GM12878 (cell line): ENCODE data around the gene VPS33B.

ENCODE experiments used
- CBX5 ChIP-seq: sonication (generic); IDR thresholded peaks from 2 replicates; pipeline ENCODE4 v1.6.1; 2016; ENCODE audit warnings: low read depth, moderate library complexity, mild to moderate bottlenecking, inconsistent platforms
- POLR2AphosphoS2 ChIP-seq: IDR thresholded peaks from 2 replicates; pipeline ENCODE4 v1.6.1; 2011; ENCODE audit warnings: low read depth, mild to moderate bottlenecking, low read length, improper control_type of control experiment, moderate library complexity
- POLR2AphosphoS5 ChIP-seq: IDR thresholded peaks from 2 replicates; pipeline ENCODE4 v1.6.1; 2011; ENCODE audit warnings: mild to moderate bottlenecking, low read length, inconsistent platforms
- TF ChIP-seq, protein P1 (sequence below), 3 experiments: IDR thresholded peaks in 2 of 3; conservative IDR thresholded peaks in 1 of 3; 2 replicates each; pipeline ENCODE4 v1.5.1; 2011; ENCODE audit warnings: low read depth in 3 of 3, low read length in 3 of 3, mild to moderate bottlenecking in 3 of 3, control low read depth in 2 of 3, moderate library complexity in 2 of 3, inconsistent platforms in 1 of 3, mixed read lengths in 1 of 3; ENCODE audit not compliant: control insufficient read depth in 2 of 3, insufficient read depth in 1 of 3; ENCODE audit errors: extremely low read depth in 1 of 3

DNA sequence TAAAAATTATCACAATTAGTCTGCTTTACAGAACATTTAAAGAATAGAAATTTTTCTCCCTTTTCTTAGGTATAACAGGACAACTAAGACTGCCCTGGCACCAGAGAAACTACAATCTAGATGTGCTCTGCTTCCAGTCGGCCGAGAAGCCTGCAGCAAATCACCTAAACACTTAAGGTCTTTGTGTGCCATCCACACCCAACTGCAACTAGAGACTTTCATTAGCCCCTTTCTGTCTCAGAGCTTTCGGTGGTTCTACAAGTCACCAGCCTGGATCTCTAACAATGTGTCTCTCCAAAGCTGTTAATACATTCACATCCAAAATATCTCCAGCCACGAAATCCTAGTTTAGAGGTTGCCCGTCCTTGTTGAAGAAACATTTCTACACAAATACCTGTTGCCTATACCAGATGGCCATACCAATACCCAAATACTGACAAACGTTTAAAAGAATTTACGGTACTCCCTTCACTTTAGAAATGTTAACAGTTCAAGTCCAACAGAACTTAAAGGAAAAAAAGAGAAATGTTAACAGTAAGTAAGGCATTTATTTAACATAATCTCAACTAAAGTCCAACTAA lies 34.7 kb downstream of the VPS33B start:
- TF ChIP-seq CBX5 (no peak), POLR2AphosphoS2 (no peak), POLR2AphosphoS5 (no peak)
- TF ChIP-seq, protein P1, sequence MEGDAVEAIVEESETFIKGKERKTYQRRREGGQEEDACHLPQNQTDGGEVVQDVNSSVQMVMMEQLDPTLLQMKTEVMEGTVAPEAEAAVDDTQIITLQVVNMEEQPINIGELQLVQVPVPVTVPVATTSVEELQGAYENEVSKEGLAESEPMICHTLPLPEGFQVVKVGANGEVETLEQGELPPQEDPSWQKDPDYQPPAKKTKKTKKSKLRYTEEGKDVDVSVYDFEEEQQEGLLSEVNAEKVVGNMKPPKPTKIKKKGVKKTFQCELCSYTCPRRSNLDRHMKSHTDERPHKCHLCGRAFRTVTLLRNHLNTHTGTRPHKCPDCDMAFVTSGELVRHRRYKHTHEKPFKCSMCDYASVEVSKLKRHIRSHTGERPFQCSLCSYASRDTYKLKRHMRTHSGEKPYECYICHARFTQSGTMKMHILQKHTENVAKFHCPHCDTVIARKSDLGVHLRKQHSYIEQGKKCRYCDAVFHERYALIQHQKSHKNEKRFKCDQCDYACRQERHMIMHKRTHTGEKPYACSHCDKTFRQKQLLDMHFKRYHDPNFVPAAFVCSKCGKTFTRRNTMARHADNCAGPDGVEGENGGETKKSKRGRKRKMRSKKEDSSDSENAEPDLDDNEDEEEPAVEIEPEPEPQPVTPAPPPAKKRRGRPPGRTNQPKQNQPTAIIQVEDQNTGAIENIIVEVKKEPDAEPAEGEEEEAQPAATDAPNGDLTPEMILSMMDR (IDR thresholded peaks at IDR 0.05 in 2 of 3, conservative IDR thresholded peaks at IDR 0.05 in 1 of 3; ENCODE audit: control insufficient read depth in 2 of 3, extremely low read depth in 1 of 3, insufficient read depth in 1 of 3, low read depth in 3 of 3, low read length in 3 of 3): no peak
